Neutrophil (primary cell): ENCODE measurements around the gene GPC6.

ENCODE experiments used
- H3K27ac ChIP-seq: fragments of 200-600 bp; sonication (generic); 2 replicates; pipeline ENCODE4 v1.5.1; 2016; ENCODE audit warnings: mild to moderate bottlenecking, moderate library complexity
- H3K27me3 ChIP-seq: fragments of 200-600 bp; sonication (generic); 2 replicates; pipeline ENCODE4 v1.6.0; 2016; ENCODE audit warnings: mild to moderate bottlenecking
- H3K36me3 ChIP-seq: fragments of 200-600 bp; sonication (generic); 2 replicates; pipeline ENCODE4 v1.5.1; 2017
- H3K4me1 ChIP-seq, 2 experiments: fragments of 200-600 bp in 1 of 2; sonication (generic) in 1 of 2; 1 replicate in 1 of 2; 2 replicates in 1 of 2; pipeline versions ENCODE4 v1.5.1 to v1.6.1; 2013 to 2016; ENCODE audit warnings: low read depth in 1 of 2, low read length in 1 of 2, mild to moderate bottlenecking in 1 of 2, moderate library complexity in 1 of 2; ENCODE audit not compliant: control insufficient read depth in 1 of 2, insufficient read depth in 1 of 2
- H3K4me3 ChIP-seq, 2 experiments: fragments of 200-600 bp in 1 of 2; sonication (generic) in 1 of 2; 1 replicate in 1 of 2; 2 replicates in 1 of 2; pipeline ENCODE4 v1.5.1; 2013 to 2016; ENCODE audit warnings: low read depth in 1 of 2, low read length in 1 of 2, mild to moderate bottlenecking in 1 of 2, moderate library complexity in 1 of 2
- H3K9me3 ChIP-seq: fragments of 200-600 bp; sonication (generic); 2 replicates; pipeline ENCODE4 v1.5.1; 2016
- CTCF ChIP-seq: fragments of 200-600 bp; sonication (generic); IDR thresholded peaks from 2 replicates; pipeline ENCODE4 v1.5.1; 2016; ENCODE audit warnings: antibody characterized with exemption

Gene GPC6

GRCh38 chr13:93559718-93560117 lies 333.1 kb downstream of the GPC6 start:
- no peak for TF ChIP-seq CTCF
- no peak overlapping the region for H3K27ac ChIP-seq
- H3K4me3 ChIP-seq = no peak overlapping the region
- no peaks in the 10 kb centered on the region for H3K9me3 ChIP-seq
- H3K36me3 ChIP-seq = no peaks in the 10 kb centered on the region
- no peaks in the 10 kb centered on the region for H3K4me1 ChIP-seq
- H3K27me3 ChIP-seq = no peaks in the 10 kb centered on the region

- Histone ChIP-seq H3K4me3 (no peak overlapping the region), H3K4me1 (no peaks in the 10 kb centered on the region), H3K36me3 (no peaks in the 10 kb centered on the region), H3K27me3 (no peaks in the 10 kb centered on the region), H3K9me3 (no peaks in the 10 kb centered on the region), H3K27ac (no peak overlapping the region)
- no peak for TF ChIP-seq CTCF
Observed at GRCh38 chr13:93561576-93562225, 335.1 kb downstream of the GPC6 start.

- no peaks in the 10 kb centered on the region for H3K27me3 ChIP-seq
- H3K27ac ChIP-seq = no peak overlapping the region
- H3K36me3 ChIP-seq = no peaks in the 10 kb centered on the region
- no peaks in the 10 kb centered on the region for H3K4me1 ChIP-seq
- no peak for TF ChIP-seq CTCF
- H3K9me3 ChIP-seq = no peaks in the 10 kb centered on the region
- H3K4me3 ChIP-seq = no peak overlapping the region
Observed at GRCh38 chr13:93562676-93563075, 336.1 kb downstream of the GPC6 start.

- Histone ChIP-seq H3K36me3 (no peaks in the 10 kb centered on the region), H3K9me3 (no peaks in the 10 kb centered on the region), H3K4me3 (no peak overlapping the region), H3K4me1 (no peaks in the 10 kb centered on the region), H3K27me3 (no peaks in the 10 kb centered on the region), H3K27ac (no peak overlapping the region)
- TF ChIP-seq CTCF = no peak
Observed at GRCh38 chr13:93577105-93577504, 350.5 kb downstream of the GPC6 start.

- Histone ChIP-seq H3K4me3 (no peak overlapping the region), H3K36me3 (no peaks in the 10 kb centered on the region), H3K27me3 (no peaks in the 10 kb centered on the region), H3K27ac (no peak overlapping the region), H3K4me1 (no peaks in the 10 kb centered on the region), H3K9me3 (no peaks in the 10 kb centered on the region)
- no peak for TF ChIP-seq CTCF
Observed at GRCh38 chr13:93589788-93590187, 363.2 kb downstream of the GPC6 start.

GRCh38 chr13:93603043-93603442 lies 376.4 kb downstream of the GPC6 start:
- Histone ChIP-seq H3K9me3 (no peaks in the 10 kb centered on the region), H3K4me3 (no peak overlapping the region), H3K36me3 (no peaks in the 10 kb centered on the region), H3K27me3 (no peaks in the 10 kb centered on the region), H3K27ac (no peak overlapping the region), H3K4me1 (no peaks in the 10 kb centered on the region)
- TF ChIP-seq CTCF = no peak
